Epithelial cell of esophagus (primary cell): ENCODE data around the gene BBLN.

Source experiments
- DNase-seq: peaks from one replicate; pipeline ENCODE4 v3.0.0; 2010; ENCODE audit warnings: low read depth
- H3K4me3 ChIP-seq: 2 replicates; pipeline ENCODE4 v1.5.1; 2011; ENCODE audit warnings: mild to moderate bottlenecking, low read length, control low read depth
- CTCF ChIP-seq: IDR thresholded peaks from 2 replicates; pipeline ENCODE4 v1.5.1; 2011; ENCODE audit warnings: low read depth, mild to moderate bottlenecking, low read length, control low read depth, inconsistent platforms; ENCODE audit not compliant: insufficient read depth; ENCODE audit errors: missing control alignments

The BBLN gene

GRCh38 chr9:128121924-128122808 is 37.9 kb upstream of the BBLN start:
- DNase-seq = no peak
- no peak overlapping the region for H3K4me3 ChIP-seq
- no peak for TF ChIP-seq CTCF

- no peak overlapping the region for H3K4me3 ChIP-seq
- DNase-seq = no peak
- no peak for TF ChIP-seq CTCF
These were observed 37.3 kb upstream of the BBLN start for GRCh38 chr9:128122809-128123175.

- DNase-seq = no peak
- no peak for TF ChIP-seq CTCF
- H3K4me3 ChIP-seq = no peak overlapping the region
These were observed 36.5 kb upstream of the BBLN start for GRCh38 chr9:128123451-128124080.

- no peak overlapping the region for H3K4me3 ChIP-seq
- no peak for TF ChIP-seq CTCF
- no peak for DNase-seq
These were observed 35.6 kb upstream of the BBLN start for GRCh38 chr9:128124451-128124850.

- H3K4me3 ChIP-seq = no peak overlapping the region
- DNase-seq = peak; percentile 82
- TF ChIP-seq CTCF = peak; percentile 80
These were observed 35.0 kb upstream of the BBLN start for GRCh38 chr9:128124873-128125579.

GRCh38 chr9:128125580-128126354 is 34.3 kb upstream of the BBLN start:
- DNase-seq = no peak
- H3K4me3 ChIP-seq = peak overlapping the region; percentile 13
- no peak for TF ChIP-seq CTCF
